K562 (cell line): ENCODE measurements around the gene HELB. TPM values are rescaled to one million over a fixed set of nuclear protein-coding genes. Genes with fewer than 3 reads are reported as not detected.

Experiments used
- ATAC-seq: fragments of 200-7000 bp; cut with Tn5 transposase; 3 replicates; pipeline ENCODE4 v1.9.1; 2020; ENCODE audit warnings: moderate library complexity
- BruUV-seq: library from RNA; stranded (reverse); fragments of 400-500 nt; replicated peaks from 2 replicates; lab custom pipeline; 2021; lab: Mats Ljungman, UMichigan
- CTCF ChIA-PET: fragments of 300-600 bp; formaldehyde crosslinking; extraction: SDS; loops from one replicate; lab custom pipeline; 2021; ENCODE audit warnings: low intra/inter-chr PET ratio; lab: Yijun Ruan, JAX
- POLR2A ChIA-PET: fragments of 300-600, 350-650 bp; sonication (Branson Sonifier 250); formaldehyde crosslinking; extraction: SDS; loops from one replicate; lab custom pipeline; 2021; ENCODE audit warnings: antibody characterized with exemption, inconsistent platforms; lab: Yijun Ruan, JAX
- DNase-seq, 4 experiments: peaks; one replicate each; pipeline versions ENCODE4 v3.0.0 to v3.0.0-alpha.2; 2011 to 2018; ENCODE audit warnings: low spot score in 3 of 4, mixed read lengths in 3 of 4; ENCODE audit errors: extremely low read depth in 1 of 4
- FAIRE-seq: peaks from 2 replicates; lab custom pipeline; 2011; peaks lifted over from hg19 to GRCh38; lab: Jason Lieb, UNC
- H2AFZ ChIP-seq: 2 replicates; pipeline ENCODE4 v1.6.0; 2011; ENCODE audit warnings: low read depth, low read length, control low read depth, inconsistent platforms
- H3K27ac ChIP-seq: fragments of 200-600 bp; 3 replicates; pipeline ENCODE4 v1.8.0; 2011; ENCODE audit warnings: low read depth, mild to moderate bottlenecking, control low read depth, inconsistent platforms, low read length, moderate library complexity, mixed read lengths; ENCODE audit errors: extremely low read depth
- H3K27me3 ChIP-seq, 2 experiments: fragments of 300-600 bp in 1 of 2; 2 replicates in 1 of 2; 3 replicates in 1 of 2; pipeline versions ENCODE4 v1.6.0 to v1.8.0; 2011; ENCODE audit warnings: inconsistent platforms in 2 of 2, low read length in 2 of 2, mild to moderate bottlenecking in 1 of 2, mixed read lengths in 1 of 2, moderate library complexity in 1 of 2; ENCODE audit not compliant: control insufficient read depth in 2 of 2, insufficient read depth in 2 of 2
- H3K36me3 ChIP-seq: fragments of 300-600 bp; 3 replicates; pipeline ENCODE4 v1.8.0; 2011; ENCODE audit warnings: mild to moderate bottlenecking, low read length, inconsistent platforms; ENCODE audit not compliant: control insufficient read depth, insufficient read depth
- H3K4me1 ChIP-seq, 2 experiments: fragments of 200-600 bp in 1 of 2; replicated peaks in 1 of 2; 2 replicates in 1 of 2; 3 replicates in 1 of 2; pipeline versions ENCODE4 v1.5.1 to v1.8.0; 2011; ENCODE audit warnings: inconsistent platforms in 2 of 2, low read length in 2 of 2, mild to moderate bottlenecking in 1 of 2, mixed read lengths in 1 of 2, moderate library complexity in 1 of 2; ENCODE audit not compliant: control insufficient read depth in 2 of 2, insufficient read depth in 2 of 2
- H3K4me2 ChIP-seq: 2 replicates; pipeline ENCODE4 v1.6.1; 2011; ENCODE audit warnings: low read length, control low read depth, inconsistent platforms, mixed read lengths; ENCODE audit not compliant: insufficient read depth
- H3K4me3 ChIP-seq: fragments of 200-600 bp; sonication (generic), shearing (Covaris generic); 2 replicates; pipeline ENCODE4 v1.5.1; 2016; ENCODE audit warnings: control low read depth, inconsistent platforms
- H3K79me2 ChIP-seq: fragments of 200-600 bp; 3 replicates; pipeline ENCODE4 v1.8.0; 2011; ENCODE audit warnings: low read length, inconsistent platforms; ENCODE audit not compliant: control insufficient read depth, insufficient read depth
- H3K9ac ChIP-seq, 2 experiments: 2 replicates each; pipeline versions ENCODE4 v1.6.0 to v1.6.1; 2011; ENCODE audit warnings: low read depth in 2 of 2, low read length in 2 of 2, control low read depth in 1 of 2, inconsistent platforms in 1 of 2, mild to moderate bottlenecking in 1 of 2, mixed read lengths in 1 of 2; ENCODE audit not compliant: insufficient read depth in 1 of 2
- H3K9me1 ChIP-seq: one replicate; pipeline ENCODE4 v1.6.0; 2011; ENCODE audit warnings: inconsistent platforms, mild to moderate bottlenecking, low read length, moderate library complexity; ENCODE audit not compliant: control insufficient read depth, insufficient read depth
- H3K9me3 ChIP-seq: replicated peaks from 2 replicates; pipeline ENCODE4 v1.5.1; 2011; ENCODE audit warnings: low read depth, low read length, inconsistent platforms; ENCODE audit not compliant: control insufficient read depth, insufficient read depth
- H4K20me1 ChIP-seq: replicated peaks from 2 replicates; pipeline ENCODE4 v1.6.1; 2011; ENCODE audit warnings: low read length, inconsistent platforms, mixed read lengths; ENCODE audit not compliant: control insufficient read depth, insufficient read depth
- IRF2 ChIP-seq: sonication (generic); formaldehyde crosslinking; IDR thresholded peaks from 2 replicates; pipeline ENCODE4 v1.8.1; 2022; ENCODE audit warnings: mild to moderate bottlenecking, missing genetic modification reagents
- PML ChIP-seq: IDR thresholded peaks from 2 replicates; pipeline ENCODE4 v1.6.1; 2012; ENCODE audit warnings: low read length, inconsistent platforms
- RFX7 ChIP-seq: fragments of 250-450 bp; sonication (Bioruptor Pico); IDR thresholded peaks from 2 replicates; pipeline ENCODE4 v1.5.1; 2021; ENCODE audit warnings: mild to moderate bottlenecking
- TBL1XR1 ChIP-seq, 2 experiments: IDR thresholded peaks; 2 replicates each; pipeline ENCODE4 v1.6.1; 2012; ENCODE audit warnings: improper control_type of control experiment in 2 of 2, low read length in 2 of 2, mild to moderate bottlenecking in 1 of 2
- WGBS: fragments of 100-300 bp; shearing (Covaris generic); methylation state at CpG from one replicate; pipeline ENCODE4 v1.1.6; 2016; ENCODE audit warnings: low coverage, mixed read lengths; ENCODE audit not compliant: insufficient coverage; ENCODE audit errors: missing lambda C conversion rate; 5-methylcytosine and 5-hydroxymethylcytosine counted together
- in situ Hi-C: fragments of 300-500 bp; cut with MboI; formaldehyde crosslinking; loops from 4 replicates; pipeline ENCODE4 v1.15.0; 2018; ENCODE audit warnings: inconsistent platforms, mixed read lengths
- intact Hi-C: fragments of 100-400 bp; cut with micrococcal nuclease; formaldehyde crosslinking; loops from 2 replicates; pipeline ENCODE4 v1.14.2; 2022
- polyA plus RNA-seq, 8 experiments: library from polyadenylated mRNA; depleted of rRNA in 4 of 8; stranded (reverse) in 5 of 8; unstranded in 3 of 8; fragments of >200 nt; fragmentation: Nextera tagmentation in 2 of 8; fragmentation: Illumina TruSeq in 1 of 8; extraction: Ambion mirVana in 2 of 8; extraction: Trizol in 1 of 8; gene quantifications; 2 replicates each; pipeline versions ENCODE4 v1.2.1 to v1.2.3, GENCODE V29; 2011 to 2014; ENCODE audit warnings: inconsistent platforms in 1 of 8, missing spikeins in 1 of 8
- total RNA-seq, 7 experiments: library from RNA; depleted of rRNA in 6 of 7; stranded (reverse); fragments of >200 nt in 6 of 7; fragmentation: Illumina TruSeq in 2 of 7; extraction: Trizol in 2 of 7; gene quantifications; 2 replicates each; pipeline versions ENCODE4 v1.2.1 to v1.2.3, GENCODE V29; 2011 to 2021; ENCODE audit warnings: low replicate concordance in 1 of 7
- TF ChIP-seq, protein P1 (sequence below): fragments of 250-450 bp; sonication (Bioruptor Pico); IDR thresholded peaks from 2 replicates; pipeline ENCODE4 v1.6.1; 2021; ENCODE audit warnings: mild to moderate bottlenecking

Gene HELB
- total and polyA plus RNA-seq, 9 of the 15 experiments (the other 6 are each of a cell fraction or from before 2014, with no cell fraction given) = 0.74 to 7.6 (median 2.4) TPM

DNA sequence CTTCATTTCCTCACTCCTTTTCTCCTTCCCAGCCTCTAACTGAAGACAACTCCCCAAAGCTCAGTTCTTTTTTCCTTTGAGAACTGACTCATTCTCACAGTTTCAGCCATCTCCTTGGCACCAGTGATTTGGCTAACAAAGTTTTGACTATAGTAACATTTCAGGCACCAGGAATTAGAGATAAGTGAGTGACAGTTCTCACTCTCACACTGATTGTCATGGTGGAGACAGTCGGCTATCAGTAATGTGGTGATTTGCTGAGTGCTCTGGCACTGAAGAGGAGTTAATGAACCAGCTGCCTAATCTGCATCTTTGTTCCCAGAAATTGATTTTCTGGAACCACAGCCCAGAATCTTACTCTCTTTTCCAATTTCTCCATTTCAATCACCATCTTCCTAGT lies 29.5 kb downstream of the HELB start:
- intact Hi-C loops (no loop called here), in situ Hi-C loops (no loop called here)
- no peak for DNase-seq
- Histone ChIP-seq H3K9ac (no peak overlapping the region), H2AFZ (no peak overlapping the region), H3K4me1 (no peaks in the 10 kb centered on the region), H3K36me3 (no peaks in the 10 kb centered on the region), H4K20me1 (no peaks in the 10 kb centered on the region), H3K79me2 (no peaks in the 10 kb centered on the region), H3K27ac (no peak overlapping the region), H3K4me3 (no peak overlapping the region), H3K27me3 (no peaks in the 10 kb centered on the region), H3K4me2 (no peak overlapping the region), H3K9me3 (no peaks in the 10 kb centered on the region), H3K9me1 (no peaks in the 10 kb centered on the region)
- no peak for TF ChIP-seq TBL1XR1 (IDR thresholded peaks at IDR 0.05; ENCODE audit: low read length in 2 of 2)
- no peak for TF ChIP-seq PML
- FAIRE-seq = no peak
- BruUV-seq = no TSS peak
- ChIA-PET CTCF (no interaction called here), POLR2A (no interaction called here)
- ATAC-seq = no peak
- WGBS = 71% methylated on average over 1 of the region's 1 CpG

DNA sequence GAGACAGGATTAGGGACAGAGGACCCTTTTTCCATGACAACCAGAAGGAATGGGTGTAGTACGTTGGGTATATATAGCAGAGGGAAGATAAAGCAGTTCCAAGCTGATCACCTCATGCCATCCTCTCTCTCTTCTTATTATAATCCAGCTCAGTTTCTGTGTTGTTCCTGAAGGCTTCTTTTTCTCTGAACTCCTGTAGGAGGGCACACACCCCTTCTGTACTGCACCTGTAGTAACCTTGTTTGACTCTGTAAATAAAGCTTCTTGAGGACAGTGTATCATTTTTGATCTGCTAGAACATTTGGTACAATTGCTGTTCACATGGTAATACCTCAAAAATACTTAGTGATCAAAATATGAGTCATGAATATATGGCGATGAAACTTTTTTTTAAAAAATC lies 33.5 kb downstream of the HELB start:
- intact Hi-C loops = no loop called here
- POLR2A ChIA-PET = interaction anchor here (1.7 kb wide), 1 partner anchor 17 kb away, joined by 4 read pairs; no protein-coding TSS in a partner anchor
- BruUV-seq = no TSS peak
- no peak for TF ChIP-seq RFX7 (CRISPR knock-in tag)
- TF ChIP-seq IRF2 (CRISPR knock-in tag) = no peak
- TF ChIP-seq, protein P1, sequence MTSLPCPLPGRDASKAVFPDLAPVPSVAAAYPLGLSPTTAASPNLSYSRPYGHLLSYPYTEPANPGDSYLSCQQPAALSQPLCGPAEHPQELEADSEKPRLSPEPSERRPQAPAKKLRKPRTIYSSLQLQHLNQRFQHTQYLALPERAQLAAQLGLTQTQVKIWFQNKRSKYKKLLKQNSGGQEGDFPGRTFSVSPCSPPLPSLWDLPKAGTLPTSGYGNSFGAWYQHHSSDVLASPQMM (CRISPR knock-in tag) = no peak

More for the DNA sequence above, 33.5 kb downstream of the HELB start:
- no peaks in the 10 kb centered on the region for H3K79me2 ChIP-seq
- H3K9ac ChIP-seq = no peak overlapping the region
- CTCF ChIA-PET = no interaction called here
- WGBS = 64% methylated on average over 2 of the region's 2 CpGs
- no peak overlapping the region for H3K4me2 ChIP-seq
- H3K27me3 ChIP-seq = no peaks in the 10 kb centered on the region
- DNase-seq = no peak
- H3K4me3 ChIP-seq = no peak overlapping the region
- no peaks in the 10 kb centered on the region for H3K4me1 ChIP-seq
- H3K9me1 ChIP-seq = no peaks in the 10 kb centered on the region
- FAIRE-seq = no peak
- no peaks in the 10 kb centered on the region for H3K9me3 ChIP-seq
- in situ Hi-C loops = no loop called here
- H4K20me1 ChIP-seq = no peaks in the 10 kb centered on the region
- no peak overlapping the region for H2AFZ ChIP-seq
- no peak overlapping the region for H3K27ac ChIP-seq
- no peak for ATAC-seq
- peaks cover 2% of the 10 kb centered on the region; the same call in 1 of the 3 replicates for H3K36me3 ChIP-seq
